GM12878 (cell line): ENCODE results near the gene HMCN2. TPM values are rescaled to one million over a fixed set of nuclear protein-coding genes. Genes with fewer than 3 reads are reported as not detected.

Experiments used
- ATAC-seq: fragments of 200-7000 bp; cut with Tn5 transposase; 3 replicates; pipeline ENCODE4 v1.9.1; 2020; ENCODE audit warnings: mild to moderate bottlenecking, moderate library complexity
- BruUV-seq: library from RNA; stranded (reverse); fragments of 400-500 nt; replicated peaks from 2 replicates; lab custom pipeline; 2021; lab: Mats Ljungman, UMichigan
- CTCF ChIA-PET: fragments of 300-600 bp; sonication (Branson Sonifier 250); formaldehyde crosslinking; extraction: SDS; loops from one replicate; lab custom pipeline; 2021; ENCODE audit warnings: inconsistent platforms; lab: Yijun Ruan, JAX
- POLR2A ChIA-PET: fragments of 350-600 bp; formaldehyde crosslinking; extraction: SDS; loops from one replicate; lab custom pipeline; 2021; ENCODE audit warnings: inconsistent platforms; lab: Charles Lee
- RAD21 ChIA-PET: fragments of 300-600 bp; sonication (Branson Sonifier 250); formaldehyde crosslinking; loops from one replicate; lab custom pipeline; 2023; ENCODE audit warnings: antibody characterized with exemption; ENCODE audit not compliant: unreplicated experiment; lab: Charles Lee
- SMC1A ChIA-PET: fragments of 300-600 bp; sonication (Branson Sonifier 250); formaldehyde crosslinking; loops from one replicate; lab custom pipeline; 2023; ENCODE audit not compliant: unreplicated experiment, uncharacterized antibody; lab: Charles Lee
- DNase-seq: peaks from one replicate; pipeline ENCODE4 v3.0.0-alpha.2; 2011; ENCODE audit warnings: low read depth, low spot score
- FAIRE-seq: peaks from 3 replicates; lab custom pipeline; 2011; peaks lifted over from hg19 to GRCh38; lab: Jason Lieb, UNC
- H2AFZ ChIP-seq: 2 replicates; pipeline ENCODE4 v1.6.0; 2011; ENCODE audit warnings: low read depth, low read length, control low read depth; ENCODE audit not compliant: control insufficient read depth
- H3K27ac ChIP-seq: 2 replicates; pipeline ENCODE4 v1.5.1; 2011; ENCODE audit warnings: control low read depth; ENCODE audit not compliant: control insufficient read depth, insufficient read depth
- H3K27me3 ChIP-seq, 2 experiments: replicated peaks in 1 of 2; 2 replicates each; pipeline versions ENCODE4 v1.6.0 to v1.6.1; 2011; ENCODE audit warnings: low read length in 1 of 2; ENCODE audit not compliant: control insufficient read depth in 2 of 2, insufficient read depth in 2 of 2
- H3K36me3 ChIP-seq, 2 experiments: 2 replicates each; pipeline ENCODE4 v1.5.1; 2011; ENCODE audit warnings: low read length in 1 of 2; ENCODE audit not compliant: control insufficient read depth in 2 of 2, insufficient read depth in 2 of 2
- H3K4me1 ChIP-seq: 2 replicates; pipeline ENCODE4 v1.6.1; 2011; ENCODE audit warnings: mild to moderate bottlenecking, low read length, moderate library complexity, mixed read lengths; ENCODE audit not compliant: control insufficient read depth, insufficient read depth
- H3K4me2 ChIP-seq: 2 replicates; pipeline ENCODE4 v1.6.0; 2011; ENCODE audit warnings: control low read depth; ENCODE audit not compliant: control insufficient read depth, insufficient read depth
- H3K4me3 ChIP-seq: fragments of 200-600 bp; sonication (generic); 2 replicates; pipeline ENCODE4 v1.5.1; 2016
- H3K79me2 ChIP-seq: 2 replicates; pipeline ENCODE4 v1.6.0; 2011; ENCODE audit warnings: low read length; ENCODE audit not compliant: control insufficient read depth, insufficient read depth
- H3K9ac ChIP-seq: 2 replicates; pipeline ENCODE4 v1.8.0; 2011; ENCODE audit warnings: low read length, control low read depth, mixed read lengths; ENCODE audit not compliant: control insufficient read depth, insufficient read depth
- H3K9me3 ChIP-seq: replicated peaks from 3 replicates; pipeline ENCODE4 v1.5.1; 2011; ENCODE audit warnings: mild to moderate bottlenecking, low read length; ENCODE audit not compliant: control insufficient read depth, insufficient read depth
- H4K20me1 ChIP-seq: 2 replicates; pipeline ENCODE4 v1.6.0; 2011; ENCODE audit not compliant: control insufficient read depth, insufficient read depth
- CTCF ChIP-seq, 3 experiments: IDR thresholded peaks in 2 of 3; conservative IDR thresholded peaks in 1 of 3; 2 replicates each; pipeline ENCODE4 v1.5.1; 2011; ENCODE audit warnings: low read depth in 3 of 3, low read length in 3 of 3, mild to moderate bottlenecking in 3 of 3, control low read depth in 2 of 3, moderate library complexity in 2 of 3, inconsistent platforms in 1 of 3, mixed read lengths in 1 of 3; ENCODE audit not compliant: control insufficient read depth in 2 of 3, insufficient read depth in 1 of 3; ENCODE audit errors: extremely low read depth in 1 of 3
- DPF2 ChIP-seq: fragments of 450-650 bp; IDR thresholded peaks from 2 replicates; pipeline ENCODE4 v1.6.1; 2017; ENCODE audit warnings: mild to moderate bottlenecking
- IKZF1 ChIP-seq: fragments of 450-650 bp; conservative IDR thresholded peaks from 2 replicates; pipeline ENCODE4 v1.6.1; 2017; ENCODE audit warnings: antibody characterized with exemption, mild to moderate bottlenecking
- IRF4 ChIP-seq: IDR thresholded peaks from 2 replicates; pipeline ENCODE4 v1.6.1; 2011; ENCODE audit warnings: low read depth, low read length
- NBN ChIP-seq: fragments of 450-650 bp; IDR thresholded peaks from 2 replicates; pipeline ENCODE4 v1.6.1; 2016
- NR2C1 ChIP-seq: fragments of 450-650 bp; IDR thresholded peaks from 2 replicates; pipeline ENCODE4 v1.6.1; 2017; ENCODE audit warnings: antibody characterized with exemption, mild to moderate bottlenecking, moderate library complexity
- POLR2AphosphoS2 ChIP-seq: IDR thresholded peaks from 2 replicates; pipeline ENCODE4 v1.6.1; 2011; ENCODE audit warnings: low read depth, mild to moderate bottlenecking, low read length, improper control_type of control experiment, moderate library complexity
- RAD21 ChIP-seq: IDR thresholded peaks from 2 replicates; pipeline ENCODE4 v1.6.1; 2011; ENCODE audit warnings: mild to moderate bottlenecking, low read depth, low read length, moderate library complexity; ENCODE audit not compliant: insufficient read depth
- SRF ChIP-seq, 2 experiments: IDR thresholded peaks; 2 replicates each; pipeline ENCODE4 v1.6.1; 2011; ENCODE audit warnings: low read depth in 2 of 2, low read length in 2 of 2, mild to moderate bottlenecking in 1 of 2, moderate library complexity in 1 of 2
- WGBS: methylation state at CpG from one replicate; pipeline ENCODE4 v1.1.6; 2016; ENCODE audit warnings: low lambda C conversion rate; ENCODE audit not compliant: insufficient replicate concordance, insufficient coverage; ENCODE audit errors: missing lambda C conversion rate; 5-methylcytosine and 5-hydroxymethylcytosine counted together
- in situ Hi-C: fragments of 300-500 bp; cut with MboI; formaldehyde crosslinking; loops from 9 replicates; pipeline ENCODE4 v1.14.3; 2018; ENCODE audit warnings: mixed read lengths
- intact Hi-C: fragments of 100-400 bp; cut with micrococcal nuclease; formaldehyde crosslinking; loops from one replicate; pipeline ENCODE4 v1.14.2; 2022; ENCODE audit not compliant: unreplicated experiment
- polyA plus RNA-seq, 11 experiments: library from polyadenylated mRNA; depleted of rRNA in 4 of 11; unstranded in 6 of 11; stranded (reverse) in 5 of 11; fragments of >200 nt; fragmentation: Nextera tagmentation in 4 of 11; fragmentation: Illumina TruSeq in 1 of 11; extraction: Ambion mirVana in 4 of 11; extraction: Trizol in 1 of 11; gene quantifications; 1 replicate in 1 of 11; 2 replicates in 10 of 11; pipeline versions ENCODE4 v1.2.1 to v1.2.3, GENCODE V29; 2011 to 2016; ENCODE audit warnings: inconsistent platforms in 2 of 11, missing spikeins in 2 of 11, low read depth in 1 of 11
- total RNA-seq, 4 experiments: library from RNA; depleted of rRNA in 3 of 4; stranded (reverse); fragments of >200 nt in 3 of 4; fragmentation: Illumina TruSeq in 1 of 4; extraction: Trizol in 1 of 4; gene quantifications; 2 replicates each; pipeline versions ENCODE4 v1.2.1 to v1.2.3, GENCODE V29; 2013 to 2021

The HMCN2 gene
- total and polyA plus RNA-seq, 10 of the 15 experiments (the other 5 are each of a cell fraction or from before 2014, with no cell fraction given) = 0.04 TPM; not detected in 9

GRCh38 chr9:130341128-130341527 is 75.6 kb downstream of the HMCN2 start:
- intact Hi-C loops = loop anchor here (5.0 kb wide), 2 partner anchors 104 to 234 kb away; no protein-coding TSS in a partner anchor
- Histone ChIP-seq H3K27me3 (no peaks in the 10 kb centered on the region), H3K4me2 (no peak overlapping the region), H4K20me1 (no peaks in the 10 kb centered on the region), H3K4me3 (no peak overlapping the region), H3K79me2 (no peaks in the 10 kb centered on the region), H3K36me3 (no peaks in the 10 kb centered on the region), H3K4me1 (no peaks in the 10 kb centered on the region), H3K9ac (no peak overlapping the region), H3K9me3 (no peaks in the 10 kb centered on the region), H3K27ac (no peak overlapping the region), H2AFZ (no peak overlapping the region)
- no peak for FAIRE-seq
- no TSS peak for BruUV-seq
- in situ Hi-C loops = no loop called here
- ChIA-PET RAD21 (interaction anchor here (0.7 to 1.1 kb wide), 2 partner anchors 17 to 80 kb away, joined by 3 to 5 read pairs; no protein-coding TSS in a partner anchor), SMC1A (no interaction called here), POLR2A (no interaction called here), CTCF (interaction anchor here (0.9 to 1.0 kb wide), 2 partner anchors 101 to 263 kb away, joined by 3 to 4 read pairs; no protein-coding TSS in a partner anchor)
- TF ChIP-seq RAD21 (no peak), DPF2 (no peak), POLR2AphosphoS2 (no peak), SRF (IDR thresholded peaks at IDR 0.05; ENCODE audit: low read depth in 2 of 2, low read length in 2 of 2) (no peak), IKZF1 (no peak), NBN (no peak), CTCF (IDR thresholded peaks at IDR 0.05 in 2 of 3, conservative IDR thresholded peaks at IDR 0.05 in 1 of 3; ENCODE audit: control insufficient read depth in 2 of 3, extremely low read depth in 1 of 3, insufficient read depth in 1 of 3, low read depth in 3 of 3, low read length in 3 of 3) (no peak), NR2C1 (no peak), IRF4 (no peak)
- WGBS = 45% methylated on average over 13 of the region's 13 CpGs
- DNase-seq = no peak
- no peak for ATAC-seq
